HG03520 (cell line): Measurements from ENCODE around the gene ZFAND3.
"Not testable (repeated sequence)": the region's sequence is repeated elsewhere in the genome, so short reads cannot be mapped to it uniquely, and the experiment has no call there.

Experiments
- ATAC-seq: cut with Tn5 transposase; IDR thresholded peaks from one replicate; pipeline ENCODE4 v1.9.1; 2021; ENCODE audit warnings: mild to moderate bottlenecking, moderate library complexity; ENCODE audit not compliant: unreplicated experiment

The ZFAND3 gene

GRCh38 chr6:37930288-37930971, 110.9 kb downstream of the ZFAND3 start:
- ATAC-seq = no peak

GRCh38 chr6:37931066-37931465, 111.5 kb downstream of the ZFAND3 start:
- no peak for ATAC-seq

- ATAC-seq = no peak
Measured at GRCh38 chr6:37934276-37934675, 114.7 kb downstream of the ZFAND3 start.

- ATAC-seq = no peak
Measured at GRCh38 chr6:37936150-37936549, 116.6 kb downstream of the ZFAND3 start.

- ATAC-seq = no peak
Measured at GRCh38 chr6:37936906-37937305, 117.4 kb downstream of the ZFAND3 start.

- ATAC-seq = no peak
Measured at GRCh38 chr6:37938909-37939308, 119.4 kb downstream of the ZFAND3 start.

GRCh38 chr6:37940074-37940847, 120.7 kb downstream of the ZFAND3 start:
- ATAC-seq = no peak

GRCh38 chr6:37941871-37942270, 122.3 kb downstream of the ZFAND3 start:
- ATAC-seq = no peak

- ATAC-seq = no peak
Measured at GRCh38 chr6:37942606-37943376, 123.3 kb downstream of the ZFAND3 start.

- ATAC-seq = no peak
Measured at GRCh38 chr6:37943436-37944058, 124.0 kb downstream of the ZFAND3 start.

GRCh38 chr6:37946057-37946456, 126.5 kb downstream of the ZFAND3 start:
- no peak for ATAC-seq

GRCh38 chr6:37947468-37947867, 127.9 kb downstream of the ZFAND3 start:
- ATAC-seq = no peak

GRCh38 chr6:37948584-37948983, 129.1 kb downstream of the ZFAND3 start:
- not testable (repeated sequence) for ATAC-seq

GRCh38 chr6:37952027-37952426, 132.5 kb downstream of the ZFAND3 start:
- ATAC-seq = no peak

- no peak for ATAC-seq
Measured at GRCh38 chr6:37954791-37955190, 135.3 kb downstream of the ZFAND3 start.

- no peak for ATAC-seq
Measured at GRCh38 chr6:37956711-37957275, 137.3 kb downstream of the ZFAND3 start.

GRCh38 chr6:37959061-37959460, 139.5 kb downstream of the ZFAND3 start:
- ATAC-seq = no peak

GRCh38 chr6:37960139-37960935, 140.8 kb downstream of the ZFAND3 start:
- ATAC-seq = no peak

GRCh38 chr6:37962481-37963080, 143.1 kb downstream of the ZFAND3 start:
- not testable (repeated sequence) for ATAC-seq
